ENCODE measurements around the gene BMPR1B.

Gene BMPR1B

DNA sequence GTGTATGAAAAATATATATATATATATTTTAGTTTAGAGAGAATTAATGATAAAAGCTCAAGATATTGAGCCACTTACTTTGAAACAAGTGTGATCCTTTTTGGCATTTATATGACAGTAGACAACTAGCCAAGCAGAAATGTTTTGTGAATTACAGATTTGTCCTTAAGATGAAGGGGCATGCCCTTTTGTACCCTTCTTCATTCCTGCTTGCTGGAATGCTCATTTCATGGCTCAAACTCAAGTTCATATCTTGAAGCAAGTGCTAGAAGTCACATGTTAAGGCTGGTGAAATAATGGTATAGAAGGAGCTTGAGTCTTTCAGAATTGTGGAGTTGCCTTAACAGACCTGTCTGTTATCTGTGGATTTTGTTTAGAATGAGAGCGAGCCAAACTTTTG, 203.0 kb downstream of the BMPR1B start:
- no peak for DNase-seq (ENCODE audit: low spot score)

DNA sequence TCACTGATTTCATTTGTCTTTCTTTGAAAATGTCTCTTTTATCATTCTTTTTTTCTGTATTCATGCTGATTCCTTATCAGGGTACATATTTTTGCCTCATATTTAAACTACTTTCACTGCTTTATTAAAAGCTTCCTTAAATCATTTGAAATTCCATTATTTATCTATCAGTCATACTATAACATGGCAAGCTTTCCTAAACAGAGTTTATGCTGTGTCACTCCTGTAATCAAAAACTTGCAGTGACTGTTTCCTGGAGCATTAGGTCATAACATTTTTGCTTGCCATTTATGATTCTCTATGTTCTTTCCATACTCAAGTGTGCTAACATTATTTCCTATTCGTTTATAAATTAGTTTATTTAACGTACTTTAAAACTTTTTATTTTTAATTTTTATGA, 203.7 kb downstream of the BMPR1B start:
- DNase-seq (ENCODE audit: low spot score): no peak

DNA sequence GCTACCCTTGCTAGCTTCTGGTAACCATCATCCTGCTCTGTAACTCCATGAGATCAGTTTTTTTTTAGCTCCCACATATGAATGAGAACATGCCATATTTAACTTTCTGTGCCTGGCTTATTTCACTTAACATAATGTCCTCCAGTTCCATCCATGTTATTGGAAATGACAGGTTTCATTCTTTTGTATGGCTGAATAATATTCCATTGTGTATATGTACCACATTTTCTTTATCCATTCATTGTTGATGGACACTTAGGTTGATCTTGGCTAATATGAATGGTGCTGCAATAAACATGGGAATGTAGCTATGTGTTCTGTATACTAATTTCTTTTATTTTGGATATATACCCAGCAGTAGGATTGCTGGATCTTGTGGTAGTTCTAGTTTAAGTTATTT, 204.7 kb downstream of the BMPR1B start:
- no peak for DNase-seq (ENCODE audit: low spot score)

DNA sequence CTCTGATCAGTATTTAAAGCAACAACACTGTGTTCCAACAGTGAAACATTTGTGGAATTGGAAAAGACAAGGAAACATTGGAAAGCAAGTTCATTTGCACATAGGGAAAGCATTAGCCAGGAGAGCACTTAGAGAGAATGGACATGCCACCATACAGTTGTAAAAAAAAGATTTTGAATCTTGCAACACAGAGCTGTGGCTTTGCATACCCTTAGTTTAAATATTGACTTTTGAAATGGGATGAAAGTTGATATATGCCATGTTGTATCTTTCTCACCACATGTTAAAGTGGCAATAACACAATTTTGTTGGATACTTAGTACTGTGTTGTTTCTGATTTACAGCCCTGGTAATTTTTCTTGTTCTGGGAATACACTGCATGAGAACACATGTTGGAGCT, 208.1 kb downstream of the BMPR1B start:
- no peak for DNase-seq (ENCODE audit: low spot score)

DNA sequence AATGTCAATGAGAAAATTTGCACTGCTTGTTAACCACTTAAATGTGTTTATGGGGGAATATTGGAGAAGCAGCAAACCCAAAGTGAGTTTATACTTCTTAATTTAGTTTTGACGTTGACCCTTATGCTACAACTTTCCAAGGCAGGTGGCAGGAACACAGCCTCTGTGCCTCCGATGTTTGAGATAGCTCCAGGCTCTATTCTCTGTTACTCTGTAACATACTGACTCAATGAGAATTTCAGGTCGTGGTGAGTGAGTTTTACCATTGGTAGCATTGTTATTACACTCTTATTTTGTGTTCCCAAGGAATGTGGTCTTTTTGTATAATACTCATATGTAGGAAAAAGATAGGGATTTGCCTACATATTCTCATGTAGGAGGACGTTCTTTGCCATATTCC, 210.7 kb downstream of the BMPR1B start:
- no peak for DNase-seq (ENCODE audit: low spot score)

DNA sequence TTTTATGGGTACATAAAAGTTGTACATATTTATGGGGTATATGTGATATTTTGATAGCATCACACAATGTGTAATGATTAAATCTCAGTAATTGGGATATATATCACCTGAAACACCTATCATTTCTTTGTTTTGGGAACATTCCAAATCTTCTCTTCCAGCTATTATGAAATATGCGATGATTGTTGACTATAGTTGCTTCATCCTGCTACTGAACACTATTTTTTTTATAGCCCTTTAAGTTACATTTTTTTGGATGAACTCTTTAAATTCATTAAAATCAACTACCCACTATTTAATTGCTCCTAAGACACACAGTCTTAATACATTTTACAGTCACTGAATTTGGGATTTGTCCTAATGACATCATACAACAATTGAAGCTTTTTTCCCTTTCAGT, 212.9 kb downstream of the BMPR1B start:
- no peak for DNase-seq (ENCODE audit: low spot score)

DNA sequence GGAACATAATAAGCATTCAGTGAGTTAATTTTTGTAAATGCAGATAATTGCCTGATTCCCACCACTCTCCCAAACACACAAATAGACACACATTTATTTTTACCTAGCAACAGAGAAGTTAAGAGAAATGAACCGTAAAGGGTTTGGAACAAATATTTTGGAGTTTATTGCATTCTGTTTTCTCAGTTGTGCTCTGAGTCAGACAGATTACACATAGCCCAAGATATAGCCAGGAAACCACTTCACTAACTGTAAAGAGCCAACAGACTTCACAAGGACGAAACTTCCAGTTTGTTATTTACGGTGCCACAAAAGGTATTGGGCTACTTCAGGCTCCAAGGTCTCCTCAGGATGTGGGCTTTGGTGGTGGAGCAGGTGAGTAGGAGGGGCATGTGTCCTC, 217.0 kb downstream of the BMPR1B start:
- DNase-seq (ENCODE audit: low spot score): no peak

DNA sequence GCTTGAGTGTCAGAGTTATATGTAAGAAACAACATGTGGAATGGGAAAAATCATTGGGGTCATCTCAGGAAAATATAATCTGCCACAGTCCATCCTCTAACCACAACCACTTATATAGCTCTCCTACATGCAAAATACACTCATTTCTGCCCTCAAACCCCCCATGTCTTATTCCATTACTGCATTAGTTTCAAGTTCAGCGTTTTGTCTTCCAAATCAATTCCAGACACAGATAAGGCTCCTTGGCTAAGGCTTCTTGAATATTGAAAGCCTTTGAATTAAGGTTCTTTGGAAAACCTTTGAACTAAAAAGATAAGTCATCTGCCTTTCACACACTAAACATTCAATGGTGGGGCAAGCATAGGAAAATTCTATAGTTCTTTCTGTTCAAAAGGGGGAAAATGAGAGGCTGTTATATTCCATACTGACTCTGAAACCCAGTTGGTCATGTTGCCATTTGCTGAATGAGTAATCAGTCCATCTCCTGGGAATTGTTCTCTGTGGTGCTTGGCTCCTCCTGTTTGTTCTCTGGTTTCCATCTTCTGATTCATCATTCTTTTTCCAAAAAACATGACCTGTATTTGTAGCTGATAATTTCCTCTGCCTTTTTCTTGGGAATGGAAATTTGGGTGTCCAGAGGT, 218.7 kb downstream of the BMPR1B start:
- DNase-seq (ENCODE audit: low spot score): no peak

DNA sequence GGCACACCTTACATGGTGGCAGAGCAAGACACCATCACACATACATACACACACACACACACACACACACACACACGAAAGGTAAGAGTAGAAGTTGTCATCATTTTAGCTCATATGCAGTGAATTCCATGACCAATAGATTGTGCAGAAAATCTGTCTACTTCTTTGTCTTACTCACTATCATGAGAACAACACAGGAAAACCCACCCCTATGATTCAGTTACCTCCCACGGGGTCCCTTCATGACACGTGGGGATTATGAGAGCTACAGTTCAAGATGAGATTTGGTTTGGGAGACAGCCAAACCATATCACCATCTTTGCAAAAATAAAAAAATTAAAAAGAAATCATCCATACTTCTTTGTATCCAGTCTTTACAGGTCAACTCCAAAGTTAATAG, 221.1 kb downstream of the BMPR1B start:
- no peak for DNase-seq (ENCODE audit: low spot score)

DNA sequence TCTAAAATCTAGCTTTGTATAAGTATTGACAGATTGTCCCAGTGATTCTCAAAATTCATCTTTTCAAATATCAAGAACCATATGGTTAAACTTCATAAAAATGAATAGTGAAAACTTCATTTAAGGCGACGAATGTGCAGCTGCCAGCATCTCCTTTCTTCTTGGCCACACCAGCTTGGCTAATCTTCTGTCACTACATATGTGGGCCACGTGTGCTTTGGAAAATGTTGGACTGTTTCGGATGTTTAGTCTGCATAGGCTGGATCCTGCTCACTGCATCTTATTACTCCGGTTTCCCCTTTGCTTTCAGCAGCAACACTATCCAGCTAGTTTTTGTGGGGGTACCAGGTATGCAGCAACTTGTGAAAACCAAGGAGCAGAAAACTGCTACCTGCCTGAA, 221.9 kb downstream of the BMPR1B start:
- DNase-seq (ENCODE audit: low spot score): no peak

DNA sequence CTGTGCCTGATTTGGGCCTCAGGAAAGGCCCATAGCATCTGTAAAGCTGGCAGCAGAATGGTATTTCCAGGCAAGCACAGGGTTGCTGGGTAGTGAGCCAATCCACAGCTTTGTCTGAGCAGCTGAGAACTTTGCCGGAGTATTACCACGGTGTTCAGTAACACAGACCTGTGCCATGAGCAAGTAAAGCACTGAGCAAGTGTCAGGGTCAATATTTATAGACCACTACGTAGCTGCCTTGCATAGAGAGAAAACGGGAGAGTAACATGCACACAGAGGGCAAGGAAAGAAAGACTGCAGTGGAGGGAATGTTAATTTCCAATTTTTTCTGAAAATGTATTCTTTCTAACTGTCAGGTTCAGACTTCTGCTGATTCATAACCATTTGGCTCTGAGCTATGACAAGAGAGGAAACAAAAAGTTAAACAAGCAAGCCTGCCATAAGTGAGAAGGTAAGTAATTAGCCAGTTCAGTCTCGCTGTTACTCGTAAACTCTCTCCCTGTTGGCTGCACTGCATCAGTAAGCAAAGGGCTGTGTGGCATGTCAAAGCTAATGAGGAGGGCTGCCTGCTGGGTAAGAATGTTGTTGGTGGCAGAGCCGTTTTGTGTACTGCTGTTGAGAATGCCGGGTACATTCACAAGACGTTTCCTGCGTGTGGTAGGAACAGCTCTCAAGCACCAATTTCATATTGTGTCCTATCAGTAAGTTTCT, 238.1 kb downstream of the BMPR1B start:
- DNase-seq (ENCODE audit: low spot score): no peak

DNA sequence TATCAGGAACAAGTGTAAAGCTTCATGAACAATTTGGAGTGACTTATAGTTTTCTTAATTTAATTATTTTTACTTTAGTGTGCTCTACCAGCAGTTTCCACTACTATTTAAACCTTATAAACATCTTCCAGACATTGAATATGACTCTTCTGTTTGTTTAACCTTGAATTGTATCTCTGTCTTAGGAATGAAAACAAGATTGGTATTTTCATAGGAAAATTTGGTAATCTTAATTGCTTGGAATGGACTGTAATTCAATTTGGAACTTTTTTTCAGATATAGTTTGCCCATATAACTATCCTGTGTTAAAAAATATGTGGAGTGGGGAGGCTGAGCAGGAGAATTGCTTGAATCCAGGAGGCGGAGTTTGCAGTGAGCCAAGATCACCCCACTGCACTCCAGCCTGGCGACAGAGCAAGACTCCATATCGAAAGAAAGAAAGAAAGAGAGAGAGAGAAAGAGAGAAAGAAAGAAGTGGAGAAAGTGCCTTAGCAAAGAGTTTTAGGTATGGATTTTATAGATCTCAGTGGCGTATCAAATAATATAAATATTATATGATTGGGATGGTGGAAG, 242.4 kb downstream of the BMPR1B start:
- no peak for DNase-seq (ENCODE audit: low spot score)

DNA sequence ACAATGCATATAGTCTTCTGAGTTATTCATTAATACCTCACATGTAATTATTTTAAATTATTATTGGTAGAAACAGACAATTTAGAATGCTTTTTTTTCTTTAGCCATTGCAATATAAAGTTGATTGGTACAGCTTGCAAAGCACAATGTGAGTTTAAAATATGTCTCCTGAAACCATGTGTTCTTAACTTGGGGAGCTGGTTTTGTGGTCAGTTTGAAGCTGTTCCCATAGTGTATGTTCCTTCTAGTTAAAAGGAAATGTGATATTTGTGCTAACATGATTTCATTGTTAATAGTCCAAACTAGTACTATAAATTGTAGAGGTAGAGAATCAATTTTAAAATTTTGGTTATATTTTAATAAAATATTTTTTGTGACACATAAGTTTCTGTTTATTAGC, 247.2 kb downstream of the BMPR1B start:
- DNase-seq (ENCODE audit: low spot score): no peak

DNA sequence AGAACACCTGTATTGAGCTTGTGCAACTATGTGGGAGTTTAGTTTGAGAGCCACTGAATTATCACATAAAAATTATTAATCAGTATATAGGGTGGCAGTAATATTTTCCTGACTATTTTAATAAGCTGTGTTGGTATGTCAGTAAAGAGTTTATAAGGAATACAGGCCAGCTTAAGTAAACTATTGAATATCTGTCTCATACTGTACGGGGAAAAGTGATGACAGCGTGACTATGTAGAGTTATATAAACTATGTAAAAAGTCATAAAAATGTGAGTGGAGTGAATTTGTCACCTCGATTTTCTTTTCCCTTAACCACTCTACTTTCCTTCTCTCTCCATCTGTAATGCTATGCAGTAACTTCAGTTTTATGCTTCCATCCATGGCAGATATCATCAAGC, 250.2 kb downstream of the BMPR1B start:
- no peak for DNase-seq (ENCODE audit: low spot score)

DNA sequence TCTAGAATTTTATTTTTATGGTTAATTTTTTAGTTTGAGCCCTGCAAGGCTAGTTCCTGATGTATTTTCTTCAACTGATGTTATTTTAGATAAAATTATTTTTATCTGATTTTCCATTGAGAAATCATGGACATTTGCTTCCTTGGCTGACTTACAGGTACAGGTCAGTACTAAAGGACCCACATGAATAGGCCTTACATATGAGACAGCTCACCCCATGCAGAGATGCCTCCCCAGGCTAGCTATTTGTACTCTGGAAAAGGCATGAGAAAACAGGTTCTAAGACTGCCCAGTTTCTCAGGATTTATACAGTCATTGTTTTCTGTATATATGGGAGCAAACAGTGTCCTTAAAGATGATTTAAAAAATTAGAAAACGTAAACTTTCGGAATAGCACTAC, 255.5 kb downstream of the BMPR1B start:
- no peak for DNase-seq (ENCODE audit: low spot score)

DNA sequence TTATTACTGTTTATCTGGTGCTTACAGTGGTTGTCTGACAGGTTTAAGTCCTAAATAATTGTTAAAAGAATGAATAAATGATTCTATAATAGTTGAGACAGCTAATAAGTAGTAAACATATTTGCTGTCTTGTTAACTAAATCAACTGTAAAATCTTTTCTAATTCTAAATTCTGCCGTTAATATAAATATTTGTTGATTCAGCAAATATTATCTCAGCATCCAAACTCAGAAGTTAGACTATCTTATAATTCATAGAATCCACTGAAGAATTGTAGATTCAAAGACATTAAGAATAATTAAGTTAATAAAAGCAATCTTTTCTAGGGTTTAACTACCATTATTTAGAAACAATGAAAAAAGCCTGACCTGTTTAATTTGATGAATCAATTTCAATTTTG, 256.3 kb downstream of the BMPR1B start:
- no peak for DNase-seq (ENCODE audit: low spot score)

DNA sequence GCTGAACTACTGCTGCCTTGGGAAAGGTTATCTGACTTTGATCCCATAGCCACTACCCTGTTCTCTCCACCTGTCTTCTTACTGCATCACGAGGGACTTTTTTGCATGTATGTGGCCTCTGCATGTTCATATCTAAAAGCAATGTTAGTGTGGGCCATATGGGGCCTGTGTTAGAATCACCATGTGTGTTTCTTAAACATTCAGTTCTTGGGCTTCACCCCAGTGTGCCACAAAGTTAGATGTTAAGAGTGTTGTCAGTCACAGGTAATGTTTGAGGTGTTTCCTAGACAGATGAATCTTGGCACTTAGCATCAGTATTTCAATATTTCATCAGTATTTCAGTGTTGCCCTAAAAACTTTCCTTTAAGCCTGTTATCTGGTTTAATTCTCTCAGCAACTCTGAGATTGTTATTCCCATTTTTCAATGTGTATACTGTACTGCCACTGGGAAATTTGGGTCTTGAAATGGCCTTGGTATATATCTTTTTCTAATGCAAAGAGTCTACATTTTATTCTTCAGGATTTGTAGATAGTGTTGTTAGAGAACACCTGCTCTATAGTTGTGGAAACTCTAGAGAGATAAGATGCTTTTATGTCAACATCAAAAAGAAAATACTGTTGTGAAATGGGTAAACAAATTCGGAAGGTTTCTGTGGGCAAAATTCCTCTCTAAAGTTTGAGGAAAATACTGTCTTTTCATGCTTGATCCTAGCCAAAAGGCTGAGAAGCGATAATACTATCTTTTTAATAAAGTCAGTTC, 259.7 kb downstream of the BMPR1B start:
- no peak for DNase-seq (ENCODE audit: low spot score)

DNA sequence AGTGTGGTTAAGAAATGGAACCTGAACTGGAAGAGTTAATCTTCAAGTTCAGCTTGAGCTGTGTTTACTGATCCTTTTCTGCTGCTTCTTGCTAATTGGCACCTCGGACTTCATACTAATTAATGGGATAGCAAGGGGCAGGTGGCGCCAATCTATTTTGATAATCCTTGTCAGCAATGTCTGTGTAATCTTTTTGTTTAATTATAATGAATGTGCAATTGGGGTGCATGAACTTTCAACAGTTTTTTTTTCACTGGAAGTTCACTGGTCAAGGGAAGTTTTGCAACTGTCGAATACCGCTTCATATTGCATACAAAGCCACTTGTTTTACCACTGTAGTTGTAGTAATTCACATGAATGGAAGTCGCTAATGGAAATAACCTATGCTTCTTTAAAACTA, 261.0 kb downstream of the BMPR1B start:
- DNase-seq (ENCODE audit: low spot score): no peak

DNA sequence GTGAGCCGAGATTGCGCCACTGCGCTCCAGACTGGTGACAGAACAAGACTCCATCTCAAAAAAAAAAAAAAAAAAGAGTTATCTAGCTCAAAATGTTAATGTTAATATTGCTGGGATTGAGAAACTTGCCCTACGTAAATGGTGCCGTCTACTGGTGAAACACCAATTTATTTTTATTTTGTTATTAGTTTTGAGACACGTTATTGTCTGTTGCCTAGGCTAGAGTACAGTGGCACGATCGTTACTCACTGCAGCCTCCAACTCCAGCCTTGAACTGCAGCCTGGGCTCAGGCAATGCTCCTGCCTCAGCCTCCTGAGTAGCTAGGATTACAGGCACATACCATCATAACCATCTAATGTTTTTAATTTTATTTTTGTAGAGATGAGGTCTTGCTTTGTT, 262.8 kb downstream of the BMPR1B start:
- DNase-seq (ENCODE audit: low spot score): no peak

DNA sequence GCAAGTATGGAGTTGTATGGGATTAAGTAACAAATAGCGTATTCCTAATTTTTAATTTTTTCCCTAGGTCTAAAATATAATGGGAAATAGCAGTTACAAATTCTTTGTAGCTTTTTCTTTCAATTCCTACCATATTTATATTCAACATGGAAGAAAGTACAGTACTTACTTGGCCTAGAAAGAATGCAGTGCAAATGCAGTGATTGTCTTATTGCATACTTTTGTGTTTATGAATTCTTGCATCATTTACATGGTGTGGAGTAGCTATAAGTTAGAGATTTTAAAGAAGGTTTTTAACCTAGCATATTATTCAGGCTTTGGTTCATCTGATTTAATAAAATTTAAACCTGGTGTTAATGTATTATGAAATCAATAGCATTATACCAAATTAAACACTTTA, 263.3 kb downstream of the BMPR1B start:
- no peak for DNase-seq (ENCODE audit: low spot score)

DNA sequence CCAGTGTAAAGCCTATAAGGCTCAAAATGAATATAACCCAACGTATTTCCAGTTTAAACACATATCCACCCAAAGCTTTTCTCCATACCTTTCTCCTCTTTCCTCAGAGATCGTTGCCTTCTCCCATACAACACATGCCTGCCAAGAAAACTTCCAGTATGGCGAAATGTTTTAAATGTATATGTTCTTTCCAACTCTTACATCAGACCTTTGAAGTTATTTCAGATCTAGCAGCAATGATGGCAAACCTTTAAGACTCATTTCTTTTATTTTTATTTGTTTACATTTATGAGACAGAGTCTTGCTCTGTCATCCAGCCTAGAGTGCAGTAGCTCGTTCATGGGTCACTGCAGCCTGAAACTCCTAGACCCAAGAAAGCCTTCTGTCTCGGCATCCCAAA, 265.4 kb downstream of the BMPR1B start:
- no peak for DNase-seq (ENCODE audit: low spot score)

DNA sequence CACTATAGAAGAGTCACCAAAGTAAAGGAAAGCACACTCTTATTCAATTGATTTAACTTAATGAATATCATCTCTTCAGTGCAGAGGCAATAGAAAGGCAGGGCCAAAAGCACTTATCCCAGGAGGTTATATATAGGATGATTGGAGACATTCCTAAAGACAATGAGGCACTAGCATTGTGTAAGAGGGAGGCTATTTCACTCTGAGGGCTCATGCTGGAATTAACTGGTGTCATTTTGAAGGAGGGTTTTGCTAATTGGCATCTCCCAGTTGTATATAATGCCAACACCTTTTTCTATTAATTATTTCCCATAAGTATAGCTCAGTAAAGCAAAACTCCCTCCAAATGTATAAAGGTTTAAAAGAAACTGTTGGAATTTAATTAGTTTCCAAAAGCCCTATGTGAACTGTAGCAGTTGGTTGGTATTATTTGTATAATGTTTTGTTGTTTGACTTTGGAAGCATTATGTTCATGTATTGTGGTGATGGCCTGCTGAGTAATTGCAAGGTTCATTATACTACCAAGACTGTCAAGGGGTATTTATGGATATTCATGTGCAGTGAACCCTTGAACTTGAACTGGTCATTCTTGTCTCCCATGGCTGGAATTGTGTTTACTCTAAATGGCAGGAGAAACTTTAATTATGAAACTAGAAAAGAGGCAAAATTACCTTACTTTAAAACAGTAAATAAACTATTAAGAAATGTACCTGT, 270.3 kb downstream of the BMPR1B start:
- DNase-seq (ENCODE audit: low spot score): no peak

All from CD4-positive, alpha-beta T cell treated with Interleukin-15 for 4 hours (primary cell).